CD4-positive, alpha-beta T cell (primary cell): ENCODE measurements around the gene PLCH2. TPM values are rescaled to one million over a fixed set of nuclear protein-coding genes. Genes with fewer than 3 reads are reported as not detected.

ENCODE experiments used
- ATAC-seq: fragments of 200-7000 bp; cut with Tn5 transposase; one replicate; pipeline ENCODE4 v1.10.0; 2022; ENCODE audit warnings: mild to moderate bottlenecking; ENCODE audit not compliant: poor library complexity
- CTCF ChIA-PET: fragments of 350-600 bp; sonication (Branson Sonifier 250); formaldehyde crosslinking; loops from one replicate; lab custom pipeline; 2021; ENCODE audit warnings: antibody characterized with exemption, inconsistent platforms; lab: Charles Lee
- POLR2A ChIA-PET: fragments of 350-600 bp; sonication (Branson Sonifier 250); formaldehyde crosslinking; loops from one replicate; lab custom pipeline; 2021; ENCODE audit warnings: antibody characterized with exemption, inconsistent platforms; lab: Charles Lee
- DNase-seq, 14 experiments: peaks; one replicate each; pipeline ENCODE4 v3.0.0-alpha.2; 2013 to 2020; ENCODE audit warnings: mixed read lengths in 2 of 14
- H3K27ac ChIP-seq, 2 donors: one replicate each; pipeline versions ENCODE4 v1.5.1 to v1.7.0; 2013; ENCODE audit warnings: low read length in 2 of 2, low read depth in 1 of 2, mild to moderate bottlenecking in 1 of 2
- H3K27me3 ChIP-seq, 2 experiments: 1 replicate in 1 of 2; 2 replicates in 1 of 2; pipeline versions ENCODE4 v1.6.1 to v1.7.0; 2013; ENCODE audit warnings: low read length in 2 of 2, control low read depth in 1 of 2, mild to moderate bottlenecking in 1 of 2, moderate library complexity in 1 of 2; ENCODE audit not compliant: insufficient read depth in 2 of 2, control insufficient read depth in 1 of 2
- H3K36me3 ChIP-seq: one replicate; pipeline ENCODE4 v1.6.1; 2013; ENCODE audit warnings: low read length, control low read depth; ENCODE audit not compliant: insufficient read depth
- H3K4me1 ChIP-seq: one replicate; pipeline ENCODE4 v1.6.1; 2013; ENCODE audit warnings: low read length, control low read depth; ENCODE audit not compliant: insufficient read depth
- H3K4me3 ChIP-seq: one replicate; pipeline ENCODE4 v1.5.1; 2013; ENCODE audit warnings: mild to moderate bottlenecking, low read length, moderate library complexity
- H3K9me3 ChIP-seq, 2 experiments: 1 replicate in 1 of 2; 2 replicates in 1 of 2; pipeline versions ENCODE4 v1.6.1 to v1.7.0; 2013; ENCODE audit warnings: low read length in 2 of 2, mild to moderate bottlenecking in 2 of 2, control low read depth in 1 of 2, moderate library complexity in 1 of 2; ENCODE audit not compliant: control insufficient read depth in 1 of 2, insufficient read depth in 1 of 2
- H3K27ac Mint-ChIP-seq: one replicate; pipeline ENCODE4 v1.8.0; 2020; ENCODE audit warnings: mixed read lengths
- H3K27me3 Mint-ChIP-seq: one replicate; pipeline ENCODE4 v1.8.0; 2021; ENCODE audit warnings: mixed read lengths
- H3K36me3 Mint-ChIP-seq: one replicate; pipeline ENCODE4 v1.8.0; 2021; ENCODE audit warnings: low read depth, mixed read lengths
- H3K4me1 Mint-ChIP-seq: one replicate; pipeline ENCODE4 v1.8.0; 2021; ENCODE audit warnings: low read depth, mixed read lengths
- H3K4me3 Mint-ChIP-seq: one replicate; pipeline ENCODE4 v1.8.0; 2020; ENCODE audit warnings: mild to moderate bottlenecking, mixed read lengths
- H3K9me3 Mint-ChIP-seq: one replicate; pipeline ENCODE4 v1.8.0; 2020; ENCODE audit warnings: mixed read lengths
- CTCF ChIP-seq: fragments of 200-600 bp; IDR thresholded peaks from one replicate; pipeline ENCODE4 v1.8.0; 2022; ENCODE audit warnings: antibody characterized with exemption, mild to moderate bottlenecking
- intact Hi-C, 2 experiments: fragments of 100-400 bp; cut with DNase I in 1 of 2; cut with micrococcal nuclease in 1 of 2; formaldehyde crosslinking; loops; one replicate each; pipeline versions ENCODE4 v1.15.1 to v1.9.0; 2023 to 2025; cut with DNase I, micrococcal nuclease
- total RNA-seq, 174 experiments: library from RNA in 2 of 174; stranded (reverse) in 2 of 174; gene quantifications; one replicate each; pipeline ENCODE4 v1.2.3 and lab custom pipeline; 2021 to 2026

Gene PLCH2
- total RNA-seq, 2 experiments from 2014 or later: 47.6 to 48.1 TPM

GRCh38 chr1:2517966-2518365 lies 41.9 kb downstream of the PLCH2 start:
- Histone ChIP-seq H3K36me3 (peaks cover 90% of the 10 kb centered on the region), H3K27me3 (no peaks in the 10 kb centered on the region), H3K4me1 (peaks cover 7% of the 10 kb centered on the region), H3K27ac (no peak overlapping the region), H3K4me3 (no peak overlapping the region), H3K9me3 (no peaks in the 10 kb centered on the region)
- POLR2A ChIA-PET: no interaction called here
- peaks cover 10% of the 10 kb centered on the region for H3K4me1 Mint-ChIP-seq
- no peak for ATAC-seq
- no peak overlapping the region for H3K4me3 Mint-ChIP-seq
- intact Hi-C loops: no loop called here
- no peak for TF ChIP-seq CTCF
- H3K36me3 Mint-ChIP-seq: peaks cover 64% of the 10 kb centered on the region
- CTCF ChIA-PET: no interaction called here
- DNase-seq: no peak
- no peaks in the 10 kb centered on the region for H3K27me3 Mint-ChIP-seq
- H3K9me3 Mint-ChIP-seq: no peaks in the 10 kb centered on the region
- no peak overlapping the region for H3K27ac Mint-ChIP-seq

GRCh38 chr1:2518528-2518927 lies 42.4 kb downstream of the PLCH2 start:
- peaks cover 13% of the 10 kb centered on the region for H3K4me1 ChIP-seq
- H3K36me3 ChIP-seq: peaks cover 84% of the 10 kb centered on the region
- ChIA-PET POLR2A (no interaction called here), CTCF (no interaction called here)
- no peak overlapping the region for H3K4me3 ChIP-seq
- H3K27ac Mint-ChIP-seq: no peak overlapping the region
- H3K4me3 Mint-ChIP-seq: no peak overlapping the region
- TF ChIP-seq CTCF: no peak
- no peak for ATAC-seq
- H3K4me1 Mint-ChIP-seq: peaks cover 16% of the 10 kb centered on the region
- H3K27ac ChIP-seq: no peak overlapping the region
- H3K36me3 Mint-ChIP-seq: peaks cover 67% of the 10 kb centered on the region
- H3K27me3 ChIP-seq: no peaks in the 10 kb centered on the region
- no peaks in the 10 kb centered on the region for H3K9me3 ChIP-seq
- H3K9me3 Mint-ChIP-seq: no peaks in the 10 kb centered on the region
- H3K27me3 Mint-ChIP-seq: no peaks in the 10 kb centered on the region
- intact Hi-C loops: no loop called here
- DNase-seq: no peak

GRCh38 chr1:2519029-2519685 lies 43.1 kb downstream of the PLCH2 start:
- intact Hi-C loops: no loop called here
- TF ChIP-seq CTCF: no peak
- no peak for ATAC-seq
- H3K4me1 Mint-ChIP-seq: peaks cover 22% of the 10 kb centered on the region
- H3K9me3 Mint-ChIP-seq: no peaks in the 10 kb centered on the region
- H3K4me3 Mint-ChIP-seq: no peak overlapping the region
- no peak overlapping the region for H3K4me3 ChIP-seq
- H3K9me3 ChIP-seq: no peaks in the 10 kb centered on the region
- DNase-seq: no peak
- H3K36me3 ChIP-seq: peaks cover 78% of the 10 kb centered on the region
- no peak overlapping the region for H3K27ac ChIP-seq
- H3K27ac Mint-ChIP-seq: no peak overlapping the region
- peaks cover 19% of the 10 kb centered on the region for H3K4me1 ChIP-seq
- peaks cover 67% of the 10 kb centered on the region for H3K36me3 Mint-ChIP-seq
- H3K27me3 ChIP-seq: no peaks in the 10 kb centered on the region
- ChIA-PET POLR2A (no interaction called here), CTCF (no interaction called here)
- no peaks in the 10 kb centered on the region for H3K27me3 Mint-ChIP-seq
